Measurements from ENCODE around the gene FOXC2. TPM values are rescaled to one million over a fixed set of nuclear protein-coding genes. Genes with fewer than 3 reads are reported as not detected.

Gene FOXC2
- total RNA-seq, 2 donors from 2014 or later, result 11.9 to 12.2 TPM

- peak; percentile 84 for DNase-seq (ENCODE audit: low spot score)
- intact Hi-C loops (cut with DNase I), result loop anchor here in 1 of 2 donors (2.0 to 5.0 kb wide), 2 partner anchors 495 to 634 kb away; no protein-coding TSS in a partner anchor
Measured at GRCh38 chr16:86567701-86568581, 1.3 kb downstream of the FOXC2 start.

DNA sequence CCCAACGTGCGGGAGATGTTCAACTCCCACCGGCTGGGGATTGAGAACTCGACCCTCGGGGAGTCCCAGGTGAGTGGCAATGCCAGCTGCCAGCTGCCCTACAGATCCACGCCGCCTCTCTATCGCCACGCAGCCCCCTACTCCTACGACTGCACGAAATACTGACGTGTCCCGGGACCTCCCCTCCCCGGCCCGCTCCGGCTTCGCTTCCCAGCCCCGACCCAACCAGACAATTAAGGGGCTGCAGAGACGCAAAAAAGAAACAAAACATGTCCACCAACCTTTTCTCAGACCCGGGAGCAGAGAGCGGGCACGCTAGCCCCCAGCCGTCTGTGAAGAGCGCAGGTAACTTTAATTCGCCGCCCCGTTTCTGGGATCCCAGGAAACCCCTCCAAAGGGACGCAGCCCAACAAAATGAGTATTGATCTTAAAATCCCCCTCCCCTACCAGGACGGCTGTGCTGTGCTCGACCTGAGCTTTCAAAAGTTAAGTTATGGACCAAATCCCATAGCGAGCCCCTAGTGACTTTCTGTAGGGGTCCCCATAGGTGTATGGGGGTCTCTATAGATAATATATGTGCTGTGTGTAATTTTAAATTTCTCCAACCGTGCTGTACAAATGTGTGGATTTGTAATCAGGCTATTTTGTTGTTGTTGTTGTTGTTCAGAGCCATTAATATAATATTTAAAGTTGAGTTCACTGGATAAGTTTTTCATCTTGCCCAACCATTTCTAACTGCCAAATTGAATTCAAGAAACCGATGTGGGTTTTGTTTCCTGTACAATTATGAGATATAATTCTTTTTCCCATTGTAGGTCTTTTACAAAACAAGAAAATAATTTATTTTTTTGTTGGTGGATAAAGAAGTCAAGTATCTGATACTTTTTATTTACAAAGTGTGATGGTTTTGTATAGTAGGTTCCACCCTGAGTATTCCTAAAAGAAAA is 2.3 kb downstream of the FOXC2 start:
- intact Hi-C loops (cut with DNase I), result loop anchor here in 1 of 2 donors (2.0 to 5.0 kb wide), 2 partner anchors 494 to 633 kb away; no protein-coding TSS in a partner anchor
- DNase-seq (ENCODE audit: low spot score), result no peak

- intact Hi-C loops (cut with DNase I), result loop anchor here (2.0 to 5.0 kb wide), 3 partner anchors 192 to 632 kb away; no protein-coding TSS in a partner anchor
Measured at GRCh38 chr16:86569701-86570447, 3.2 kb downstream of the FOXC2 start.

DNA sequence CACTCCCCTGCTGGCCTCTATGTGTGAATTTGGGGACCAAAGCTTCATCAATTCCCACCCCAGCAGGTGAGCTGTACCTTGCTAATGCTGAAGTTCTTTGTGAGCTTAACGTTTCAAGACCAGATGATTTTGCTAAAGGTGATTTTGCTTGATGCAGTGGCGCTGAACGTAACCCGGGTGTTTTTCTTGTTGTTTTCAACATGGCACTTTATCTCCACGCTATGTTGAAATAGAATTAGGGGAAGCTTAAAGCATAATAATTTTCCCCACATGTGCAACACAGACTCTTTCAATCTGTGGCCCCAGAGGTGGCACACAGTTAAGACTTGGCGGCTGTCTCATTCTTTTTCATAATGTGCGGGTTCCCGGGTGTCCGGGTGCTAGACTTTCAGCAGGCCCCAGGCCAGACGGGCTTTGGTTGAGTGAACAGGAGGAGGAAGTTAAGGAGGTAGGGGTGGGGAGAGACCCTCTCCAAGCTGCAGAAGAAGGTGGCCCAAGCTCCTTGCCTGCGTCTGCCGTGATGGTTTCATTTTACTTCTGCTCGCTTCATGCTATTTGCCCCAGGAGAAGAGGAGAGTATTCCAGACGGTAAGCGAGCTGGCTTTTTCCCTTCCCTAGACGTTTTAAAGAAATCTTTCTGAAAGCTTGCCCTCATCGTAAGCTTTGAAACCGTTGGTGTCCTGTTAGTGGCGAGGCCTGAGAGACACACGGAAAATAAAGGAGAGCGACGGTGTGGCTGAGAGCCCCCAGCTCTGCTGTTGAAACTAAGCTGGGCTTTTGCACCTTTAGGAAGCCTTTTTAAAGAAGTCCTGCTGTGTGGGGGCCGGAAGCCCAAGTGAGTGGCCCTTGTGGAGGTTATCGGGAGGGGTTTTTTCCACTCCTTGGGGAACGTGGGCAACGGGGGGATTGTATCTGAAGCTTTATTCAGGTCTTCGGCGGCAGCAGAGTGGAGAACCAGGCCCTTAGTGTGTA is 4.2 kb downstream of the FOXC2 start:
- intact Hi-C loops (cut with DNase I), result loop anchor here in 1 of 2 donors (5.0 kb wide), 1 partner anchor 191 kb away; no protein-coding TSS in a partner anchor

More at GRCh38 chr16:86569701-86570447, 3.2 kb downstream of the FOXC2 start:
- DNase-seq (ENCODE audit: low spot score), result no peak

GRCh38 chr16:86571530-86571915 is 4.9 kb downstream of the FOXC2 start:
- intact Hi-C loops (cut with DNase I), result loop anchor here in 1 of 2 donors (5.0 kb wide), 1 partner anchor 191 kb away; no protein-coding TSS in a partner anchor
- no peak for DNase-seq (ENCODE audit: low spot score)

More for the DNA sequence above, 4.2 kb downstream of the FOXC2 start:
- no peak for DNase-seq (ENCODE audit: low spot score)

GRCh38 chr16:86572041-86572521 is 5.5 kb downstream of the FOXC2 start:
- DNase-seq (ENCODE audit: low spot score), result no peak
- intact Hi-C loops (cut with DNase I), result loop anchor here in 1 of 2 donors (5.0 kb wide), 1 partner anchor 190 kb away; no protein-coding TSS in a partner anchor

- intact Hi-C loops (cut with DNase I), result loop anchor here in 1 of 2 donors (5.0 kb wide), 1 partner anchor 190 kb away; no protein-coding TSS in a partner anchor
- DNase-seq (ENCODE audit: low spot score), result no peak
Measured at GRCh38 chr16:86572606-86573005, 6.0 kb downstream of the FOXC2 start.

DNA sequence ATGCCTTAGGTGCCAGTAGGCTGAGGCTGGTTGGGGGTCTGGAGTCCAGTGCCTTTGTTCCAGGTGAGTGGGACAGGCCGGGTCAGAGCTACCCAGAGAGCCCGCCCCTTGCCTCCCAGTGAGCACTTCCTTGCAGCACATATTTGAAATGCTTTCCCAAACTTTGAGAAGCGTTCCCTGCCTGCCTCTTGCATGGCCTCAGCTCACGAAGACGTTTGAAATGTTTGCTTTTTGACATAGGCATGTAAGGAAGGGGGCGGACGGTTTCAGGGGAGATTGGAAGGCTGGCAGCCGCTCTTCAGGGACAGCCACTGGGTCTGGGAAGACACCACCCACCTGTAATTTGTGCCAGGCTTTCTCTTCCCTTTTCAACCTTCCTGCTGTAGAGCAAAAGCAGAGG is 6.6 kb downstream of the FOXC2 start:
- DNase-seq (ENCODE audit: low spot score), result no peak
- intact Hi-C loops (cut with DNase I), result loop anchor here in 1 of 2 donors (5.0 kb wide), 1 partner anchor 189 kb away; no protein-coding TSS in a partner anchor

- intact Hi-C loops (cut with DNase I), result loop anchor here in 1 of 2 donors (5.0 kb wide), 1 partner anchor 188 kb away; no protein-coding TSS in a partner anchor
Measured at GRCh38 chr16:86573646-86574508, 7.2 kb downstream of the FOXC2 start.

DNA sequence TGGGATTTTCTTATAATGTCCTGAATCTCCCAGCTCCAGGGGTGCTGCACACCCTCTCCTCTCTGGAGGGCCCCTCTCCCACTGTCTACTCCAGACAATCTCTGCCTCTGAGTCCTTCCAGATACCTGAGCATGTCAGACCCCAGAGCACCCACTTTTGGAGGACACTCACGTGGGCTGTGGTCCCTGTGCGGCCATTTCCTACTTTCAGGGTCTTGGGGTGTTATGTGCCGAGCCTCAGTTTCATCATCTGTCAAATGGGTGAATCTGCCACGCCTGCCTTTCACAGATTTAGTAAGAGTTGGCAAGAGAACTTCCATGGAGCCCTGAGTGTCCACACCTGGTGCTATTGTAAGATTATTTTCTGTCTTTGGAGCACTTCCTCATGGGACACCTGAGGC is 8.0 kb downstream of the FOXC2 start:
- peak; percentile 42 for DNase-seq (ENCODE audit: low spot score)
- intact Hi-C loops (cut with DNase I), result loop anchor here (5.0 kb wide), 2 partner anchors 98 to 188 kb away; no protein-coding TSS in a partner anchor

More at GRCh38 chr16:86573646-86574508, 7.2 kb downstream of the FOXC2 start:
- DNase-seq (ENCODE audit: low spot score), result peak; percentile 58

DNA sequence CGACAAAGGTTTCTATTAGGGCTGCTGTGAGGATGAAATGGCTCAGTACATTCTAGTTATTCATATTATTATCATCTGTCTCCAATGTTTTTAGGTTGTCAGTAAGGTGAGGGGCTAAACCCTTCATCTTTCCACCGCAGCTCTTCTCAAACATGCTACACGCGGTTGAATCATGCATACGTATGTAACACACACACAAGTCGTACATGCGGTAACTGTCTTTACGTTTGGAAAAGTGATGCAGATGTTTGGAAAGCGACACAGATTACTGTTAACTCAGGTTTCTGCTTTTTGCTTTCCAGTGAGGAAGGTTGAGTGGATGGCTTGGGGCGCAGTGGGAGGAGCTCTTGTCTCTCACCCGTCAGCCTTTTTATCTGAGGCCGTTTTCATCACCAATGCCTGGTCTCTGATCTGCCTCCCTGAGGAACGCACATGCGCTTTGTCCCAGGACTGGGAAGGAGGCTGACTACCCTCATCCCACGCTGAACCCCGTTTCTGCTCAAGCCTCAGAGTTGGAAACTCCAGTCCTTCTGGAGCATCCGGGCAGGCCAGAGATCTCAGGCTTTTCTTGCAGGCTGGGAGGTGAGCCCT is 8.6 kb downstream of the FOXC2 start:
- intact Hi-C loops (cut with DNase I), result loop anchor here in 1 of 2 donors (5.0 kb wide), 1 partner anchor 97 kb away; no protein-coding TSS in a partner anchor
- DNase-seq (ENCODE audit: low spot score), result no peak

DNA sequence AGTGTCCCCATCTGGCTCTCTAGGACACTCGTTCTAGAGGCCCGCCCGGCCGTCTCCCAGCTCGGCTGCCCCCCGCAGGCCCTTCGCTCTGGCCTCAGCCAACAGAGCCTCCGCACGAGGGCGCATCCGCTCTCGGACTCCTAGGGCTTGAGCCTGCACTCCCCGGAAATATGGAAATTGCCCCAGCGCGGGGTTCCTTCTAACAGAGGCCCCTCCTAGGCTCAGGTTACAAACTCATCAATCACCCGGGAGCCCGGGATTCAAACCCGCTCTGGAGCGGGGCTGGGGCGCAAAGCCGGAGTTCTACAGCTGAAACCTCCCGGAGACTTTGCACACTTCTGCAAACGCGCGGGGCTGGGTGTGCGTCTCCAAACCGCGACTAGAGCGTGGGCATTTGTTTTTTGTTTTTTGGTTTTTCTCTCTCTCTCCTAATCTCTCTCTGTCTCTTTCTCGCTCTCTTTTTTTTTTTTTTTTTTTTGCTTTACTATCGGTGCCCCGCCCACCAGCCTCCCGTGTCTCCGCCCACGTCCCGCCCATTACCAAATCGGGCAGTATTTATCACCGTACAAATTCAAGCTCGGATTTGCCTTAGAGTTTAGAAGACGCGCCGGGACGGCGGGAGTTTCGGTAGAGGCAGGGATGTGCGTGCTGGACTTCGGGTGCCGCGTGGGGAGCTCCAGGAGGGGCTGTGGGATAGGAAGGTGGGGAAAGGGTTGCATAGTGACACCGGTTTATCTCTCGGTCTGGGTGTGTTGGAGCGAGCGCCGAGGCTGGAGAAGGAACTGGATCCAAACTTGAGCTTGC is 9.3 kb downstream of the FOXC2 start:
- intact Hi-C loops (cut with DNase I), result loop anchor here in 1 of 2 donors (5.0 kb wide), 1 partner anchor 96 kb away; no protein-coding TSS in a partner anchor
- DNase-seq (ENCODE audit: low spot score), result peak; percentile 96

DNA sequence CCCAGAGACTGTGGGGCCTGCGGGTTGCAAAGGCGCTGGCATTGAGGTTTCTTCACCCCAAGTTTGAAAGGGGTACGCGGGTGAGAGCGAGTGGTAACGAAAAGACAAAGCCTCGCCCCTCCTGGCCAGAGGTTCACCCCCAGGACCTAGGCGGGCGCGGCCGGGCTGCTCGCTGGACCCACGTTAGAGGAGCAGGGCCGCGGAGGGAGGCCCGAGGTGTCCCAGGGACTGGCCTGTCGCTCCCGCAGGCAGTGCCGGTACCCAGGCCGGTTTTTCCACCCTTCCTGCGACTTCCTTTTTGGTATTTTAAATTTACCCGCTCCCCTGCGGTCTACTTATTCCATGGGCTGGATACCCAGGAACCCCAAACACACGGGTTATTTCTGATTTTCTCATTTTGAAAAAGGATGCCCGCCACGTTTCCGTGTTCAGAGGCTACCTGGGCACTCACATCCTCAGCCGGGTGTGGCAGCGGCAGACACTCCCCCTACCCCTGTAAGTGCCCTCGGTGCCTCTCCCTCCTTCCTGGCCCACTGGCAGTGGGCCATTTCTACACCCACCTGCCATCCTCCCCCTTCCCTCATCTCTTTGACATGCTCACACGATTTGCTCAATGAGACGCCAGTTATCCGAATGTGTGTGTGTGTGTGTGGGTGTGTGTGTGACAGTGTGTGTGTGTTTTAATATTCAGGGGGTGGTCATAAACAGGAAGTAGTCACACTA is 10.1 kb downstream of the FOXC2 start:
- intact Hi-C loops (cut with DNase I), result loop anchor here in 1 of 2 donors (5.0 kb wide), 1 partner anchor 96 kb away; no protein-coding TSS in a partner anchor
- peak; percentile 76 for DNase-seq (ENCODE audit: low spot score)
